Measurements from ENCODE around the gene PDLIM7. TPM values are rescaled to one million over a fixed set of nuclear protein-coding genes. Genes with fewer than 3 reads are reported as not detected.

PDLIM7 gene
- total and polyA plus RNA-seq, 7 donors: 7.2 to 923 (median 274) TPM

- WGBS, 2 donors: 0 to 1% methylated on average over 48 to 52 of the region's 52 CpGs
- TF ChIP-seq CTCF (IDR thresholded peaks at IDR 0.05): no peak
- TF ChIP-seq POLR2AphosphoS5 (IDR thresholded peaks at IDR 0.05): peak in 1 of 4 donors; percentile 8
- no peak for TF ChIP-seq POLR2A (IDR thresholded peaks at IDR 0.05)
- TF ChIP-seq EP300 (IDR thresholded peaks at IDR 0.05): no peak
- intact Hi-C loops (cut with DNase I): no loop called here
- DNase-seq: no peak
- H3K4me3 ChIP-seq: peak overlapping the region; percentile 8 to 61 (median 55)
- H3K27me3 ChIP-seq: peaks cover 0 to 57% (median 33%) of the 10 kb centered on the region in 3 donors
- peak overlapping the region in 2 of 4 donors; percentile 21 to 25 for H3K27ac ChIP-seq
- H3K36me3 ChIP-seq: peaks cover 0 to 7% (median 0%) of the 10 kb centered on the region in 4 donors
- H3K9me3 ChIP-seq: no peaks in the 10 kb centered on the region
- peaks cover 0 to 27% (median 24%) of the 10 kb centered on the region in 4 donors for H3K4me1 ChIP-seq
Observed at GRCh38 chr5:177447066-177447610, 50.3 kb downstream of the PDLIM7 start.

- peak within 1 kb of the TSS in 2 of 4 donors; percentile 21 to 25 for H3K27ac ChIP-seq
- 1% methylated on average over 89 of the region's 89 CpGs for WGBS, 2 donors
- DNase-seq: no peak
- TF ChIP-seq CTCF (IDR thresholded peaks at IDR 0.05) (no peak), POLR2AphosphoS5 (IDR thresholded peaks at IDR 0.05) (peak in 1 of 4 donors; percentile 37)
- peaks cover 0 to 14% (median 2%) of the 10 kb centered on the region in 4 donors for H3K36me3 ChIP-seq
- no peaks in the 10 kb centered on the region for H3K9me3 ChIP-seq
- H3K4me1 ChIP-seq: peaks cover 0 to 27% (median 24%) of the 10 kb centered on the region in 4 donors
- H3K27me3 ChIP-seq: peaks cover 0 to 50% (median 28%) of the 10 kb centered on the region in 3 donors
- intact Hi-C loops (cut with DNase I): no loop called here
- peak within 1 kb of the TSS; percentile 8 to 61 (median 55) for H3K4me3 ChIP-seq
Observed at GRCh38 chr5:177446200-177447065, 51.0 kb downstream of the PDLIM7 start, which contains the start of gene PRR7. TSS of gene PRR7 (plus strand) at chr5:177446814. CDS start at chr5:177455068, 8,254 bp downstream.

- Histone ChIP-seq H3K4me1 (peaks cover 0 to 27% (median 24%) of the 10 kb centered on the region in 4 donors), H3K9me3 (no peaks in the 10 kb centered on the region), H3K36me3 (peaks cover 0 to 20% (median 5%) of the 10 kb centered on the region in 4 donors), H3K4me3 (peak overlapping the region in 3 of 4 donors; percentile 50 to 61 (median 60)), H3K27ac (no peak overlapping the region), H3K27me3 (peaks cover 0 to 47% (median 25%) of the 10 kb centered on the region in 3 donors)
- no peak for DNase-seq
- WGBS, 2 donors: 2 to 5% methylated on average over 8 of the region's 8 CpGs
- intact Hi-C loops (cut with DNase I): no loop called here
- TF ChIP-seq POLR2A (IDR thresholded peaks at IDR 0.05) (no peak), EP300 (IDR thresholded peaks at IDR 0.05) (no peak), POLR2AphosphoS5 (IDR thresholded peaks at IDR 0.05) (no peak), CTCF (IDR thresholded peaks at IDR 0.05) (no peak)
Observed at GRCh38 chr5:177445917-177446199, 51.5 kb downstream of the PDLIM7 start.

GRCh38 chr5:177445052-177445916, 52.1 kb downstream of the PDLIM7 start:
- 28 to 48% methylated on average over 10 of the region's 10 CpGs for WGBS, 2 donors
- no peak for DNase-seq

More at GRCh38 chr5:177445052-177445916, 52.1 kb downstream of the PDLIM7 start:
- intact Hi-C loops (cut with DNase I): no loop called here
- H3K27me3 ChIP-seq: peaks cover 0 to 41% (median 20%) of the 10 kb centered on the region in 3 donors
- peaks cover 0 to 26% (median 6%) of the 10 kb centered on the region in 4 donors for H3K36me3 ChIP-seq
- peaks cover 0 to 27% (median 24%) of the 10 kb centered on the region in 4 donors for H3K4me1 ChIP-seq
- H3K4me3 ChIP-seq: no peak overlapping the region
- no peaks in the 10 kb centered on the region for H3K9me3 ChIP-seq
- TF ChIP-seq POLR2AphosphoS5 (IDR thresholded peaks at IDR 0.05): no peak
- TF ChIP-seq EP300 (IDR thresholded peaks at IDR 0.05): no peak
- no peak for TF ChIP-seq POLR2A (IDR thresholded peaks at IDR 0.05)
- TF ChIP-seq CTCF (IDR thresholded peaks at IDR 0.05): no peak
- H3K27ac ChIP-seq: no peak overlapping the region
